SH-SY5Y (cell line): ENCODE results near the gene HLCS.

Experiments used
- GATA2 ChIP-seq: IDR thresholded peaks from 2 replicates; pipeline ENCODE4 v1.6.1; 2011; ENCODE audit warnings: mild to moderate bottlenecking, low read depth, low read length
- GATA3 ChIP-seq: IDR thresholded peaks from 2 replicates; pipeline ENCODE4 v1.6.1; 2011; ENCODE audit warnings: low read depth, mild to moderate bottlenecking, low read length, moderate library complexity

DNA sequence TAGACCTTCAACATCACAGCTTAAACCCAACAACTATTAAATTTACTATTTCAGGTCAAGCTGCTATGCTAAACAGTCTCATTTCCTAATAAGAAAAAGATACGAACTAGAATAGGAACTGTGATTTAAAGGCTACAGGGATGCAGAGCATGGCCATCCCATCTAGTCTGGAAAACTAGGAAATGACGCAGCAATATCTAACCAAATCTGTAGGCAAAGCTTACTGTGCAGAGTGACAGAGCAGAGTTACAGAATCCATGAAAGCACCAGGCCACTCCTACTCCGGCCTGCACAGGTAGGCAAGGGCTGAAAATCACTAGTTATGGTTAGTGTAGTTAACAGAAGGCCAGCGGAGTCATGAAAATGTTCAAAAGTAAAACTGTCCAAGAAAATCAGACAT lies 2.1 kb downstream of the HLCS start:
- TF ChIP-seq GATA2 (no peak), GATA3 (no peak)
